ENCODE data around the gene ZNF408.

The ZNF408 gene

GRCh38 chr11:46722566-46723358, 21.9 kb downstream of the ZNF408 start:
- H3K4me3 ChIP-seq (ENCODE audit: low read length), result no peak overlapping the region
- no peak for TF ChIP-seq ZNF274 (IDR thresholded peaks at IDR 0.05; ENCODE audit: low read depth, low read length)

GRCh38 chr11:46723359-46723680, 22.5 kb downstream of the ZNF408 start:
- TF ChIP-seq ZNF274 (IDR thresholded peaks at IDR 0.05; ENCODE audit: low read depth, low read length), result no peak
- H3K4me3 ChIP-seq (ENCODE audit: low read length), result no peak overlapping the region

- no peak overlapping the region for H3K4me3 ChIP-seq (ENCODE audit: low read length)
- no peak for TF ChIP-seq ZNF274 (IDR thresholded peaks at IDR 0.05; ENCODE audit: low read depth, low read length)
Observed at GRCh38 chr11:46724088-46724487, 23.3 kb downstream of the ZNF408 start.

GRCh38 chr11:46725338-46726205, 24.7 kb downstream of the ZNF408 start:
- TF ChIP-seq ZNF274 (IDR thresholded peaks at IDR 0.05; ENCODE audit: low read depth, low read length), result no peak

GRCh38 chr11:46726206-46726862, 25.5 kb downstream of the ZNF408 start:
- TF ChIP-seq ZNF274 (IDR thresholded peaks at IDR 0.05; ENCODE audit: low read depth, low read length), result no peak
- H3K4me3 ChIP-seq (ENCODE audit: low read length), result no peak overlapping the region

More at GRCh38 chr11:46725338-46726205, 24.7 kb downstream of the ZNF408 start:
- no peak overlapping the region for H3K4me3 ChIP-seq (ENCODE audit: low read length)

- H3K4me3 ChIP-seq (ENCODE audit: low read length), result no peak overlapping the region
- TF ChIP-seq ZNF274 (IDR thresholded peaks at IDR 0.05; ENCODE audit: low read depth, low read length), result no peak
Observed at GRCh38 chr11:46727952-46728658, 27.3 kb downstream of the ZNF408 start.

- TF ChIP-seq ZNF274 (IDR thresholded peaks at IDR 0.05; ENCODE audit: low read depth, low read length), result no peak
- no peak overlapping the region for H3K4me3 ChIP-seq (ENCODE audit: low read length)
Observed at GRCh38 chr11:46728659-46729040, 27.8 kb downstream of the ZNF408 start.

GRCh38 chr11:46729110-46730027, 28.5 kb downstream of the ZNF408 start:
- TF ChIP-seq ZNF274 (IDR thresholded peaks at IDR 0.05; ENCODE audit: low read depth, low read length), result no peak
- no peak overlapping the region for H3K4me3 ChIP-seq (ENCODE audit: low read length)

GRCh38 chr11:46731545-46731944, 30.7 kb downstream of the ZNF408 start:
- no peak overlapping the region for H3K4me3 ChIP-seq (ENCODE audit: low read length)
- TF ChIP-seq ZNF274 (IDR thresholded peaks at IDR 0.05; ENCODE audit: low read depth, low read length), result no peak

- no peak for TF ChIP-seq ZNF274 (IDR thresholded peaks at IDR 0.05; ENCODE audit: low read depth, low read length)
- H3K4me3 ChIP-seq (ENCODE audit: low read length), result no peak overlapping the region
Observed at GRCh38 chr11:46733234-46733633, 32.4 kb downstream of the ZNF408 start.

GRCh38 chr11:46736146-46736545, 35.3 kb downstream of the ZNF408 start:
- H3K4me3 ChIP-seq (ENCODE audit: low read length), result no peak overlapping the region
- TF ChIP-seq ZNF274 (IDR thresholded peaks at IDR 0.05; ENCODE audit: low read depth, low read length), result no peak

GRCh38 chr11:46736615-46737014, 35.8 kb downstream of the ZNF408 start:
- TF ChIP-seq ZNF274 (IDR thresholded peaks at IDR 0.05; ENCODE audit: low read depth, low read length), result no peak

GRCh38 chr11:46737699-46738098, 36.9 kb downstream of the ZNF408 start:
- no peak for TF ChIP-seq ZNF274 (IDR thresholded peaks at IDR 0.05; ENCODE audit: low read depth, low read length)
- H3K4me3 ChIP-seq (ENCODE audit: low read length), result no peak overlapping the region

More at GRCh38 chr11:46736615-46737014, 35.8 kb downstream of the ZNF408 start:
- no peak overlapping the region for H3K4me3 ChIP-seq (ENCODE audit: low read length)

Measured in GM08714 (cell line).